22Rv1 (cell line): ENCODE data around the gene NHERF1.

Experiments
- CTCF ChIP-seq: fragments of 450-650 bp; IDR thresholded peaks from 2 replicates; pipeline ENCODE4 v1.5.1; 2017; ENCODE audit warnings: mild to moderate bottlenecking
- ZFX ChIP-seq: fragments of 450-650 bp; IDR thresholded peaks from 2 replicates; pipeline ENCODE4 v1.6.1; 2017; ENCODE audit warnings: antibody characterized with exemption, borderline replicate concordance

GRCh38 chr17:74743755-74744154 is 4.7 kb upstream of the NHERF1 start:
- TF ChIP-seq CTCF (no peak), ZFX (no peak)
